GM12891 (cell line): ENCODE measurements around the gene EEFSEC.
"Not testable (repeated sequence)": the region's sequence is repeated elsewhere in the genome, so short reads cannot be mapped to it uniquely, and the experiment has no call there.

Experiments
- DNase-seq: peaks from one replicate; pipeline ENCODE4 v3.0.0; 2011; ENCODE audit warnings: low spot score; ENCODE audit not compliant: insufficient read length
- FAIRE-seq: peaks from 2 replicates; lab custom pipeline; 2011; peaks lifted over from hg19 to GRCh38; lab: Jason Lieb, UNC
- PAX5 ChIP-seq: IDR thresholded peaks from 2 replicates; pipeline ENCODE4 v1.6.1; 2011; ENCODE audit warnings: low read length, moderate library complexity, mild to moderate bottlenecking; ENCODE audit not compliant: insufficient read depth, severe bottlenecking
- POLR2A ChIP-seq: IDR thresholded peaks from 2 replicates; pipeline ENCODE4 v1.6.1; 2011; ENCODE audit warnings: low read depth, low read length, control low read depth
- POLR2AphosphoS5 ChIP-seq: IDR thresholded peaks from 2 replicates; pipeline ENCODE4 v1.6.1; 2011; ENCODE audit warnings: low read depth, low read length, control low read depth
- POU2F2 ChIP-seq: IDR thresholded peaks from 2 replicates; pipeline ENCODE4 v1.6.1; 2011; ENCODE audit warnings: low read depth, mild to moderate bottlenecking, control low read depth, low read length, moderate library complexity
- SPI1 ChIP-seq: IDR thresholded peaks from 2 replicates; pipeline ENCODE4 v1.6.1; 2011; ENCODE audit warnings: low read depth, low read length, control low read depth
- TAF1 ChIP-seq: IDR thresholded peaks from 2 replicates; pipeline ENCODE4 v1.6.1; 2011; ENCODE audit warnings: low read depth, low read length, control low read depth

EEFSEC gene

DNA sequence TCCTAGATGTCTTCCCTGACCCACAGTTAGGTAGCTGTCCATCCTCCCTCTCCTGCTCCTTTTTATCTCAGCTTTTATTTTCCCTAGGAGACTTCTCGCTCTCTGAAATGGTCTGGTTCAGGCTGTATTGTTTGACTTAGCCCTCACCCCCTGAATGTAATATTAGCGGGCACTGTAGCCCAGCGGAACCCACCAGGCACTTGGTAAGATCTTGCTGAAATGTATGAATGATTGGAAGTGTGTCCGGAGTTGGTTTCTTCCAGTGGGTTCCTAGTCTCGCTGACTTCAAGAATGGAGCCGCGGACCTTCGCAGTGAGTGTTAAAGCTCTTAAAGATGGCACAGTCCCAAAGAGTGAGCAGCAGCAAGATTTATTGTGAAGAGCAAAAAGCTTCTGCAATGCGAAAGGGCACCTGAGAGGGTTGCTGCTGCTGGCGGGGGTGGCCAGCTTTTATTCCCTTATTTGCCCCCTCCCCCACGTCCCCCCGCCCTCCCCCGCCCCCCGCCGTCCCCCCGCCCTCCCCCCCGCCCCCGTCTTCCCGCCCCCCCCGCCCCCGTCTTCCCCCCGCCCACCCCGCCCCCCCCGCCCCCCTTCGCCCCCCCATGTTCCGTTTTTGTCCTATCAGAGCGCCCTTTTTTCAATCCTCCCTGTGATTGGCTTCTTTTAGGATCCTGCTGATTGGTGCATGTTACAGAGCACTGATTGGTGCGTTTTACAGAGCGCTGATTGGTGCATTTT, 694 bp upstream of the EEFSEC start:
- FAIRE-seq: no peak

GRCh38 chr3:128154354-128154753, 1.1 kb downstream of the EEFSEC start:
- FAIRE-seq, DNase-seq: not testable (repeated sequence)

More for the DNA sequence above, 694 bp upstream of the EEFSEC start:
- no peak for DNase-seq
- TF ChIP-seq PAX5: no peak
- TF ChIP-seq POLR2A: no peak
- no peak for TF ChIP-seq SPI1
- no peak for TF ChIP-seq TAF1
- TF ChIP-seq POU2F2: no peak
- TF ChIP-seq POLR2AphosphoS5: no peak

DNA sequence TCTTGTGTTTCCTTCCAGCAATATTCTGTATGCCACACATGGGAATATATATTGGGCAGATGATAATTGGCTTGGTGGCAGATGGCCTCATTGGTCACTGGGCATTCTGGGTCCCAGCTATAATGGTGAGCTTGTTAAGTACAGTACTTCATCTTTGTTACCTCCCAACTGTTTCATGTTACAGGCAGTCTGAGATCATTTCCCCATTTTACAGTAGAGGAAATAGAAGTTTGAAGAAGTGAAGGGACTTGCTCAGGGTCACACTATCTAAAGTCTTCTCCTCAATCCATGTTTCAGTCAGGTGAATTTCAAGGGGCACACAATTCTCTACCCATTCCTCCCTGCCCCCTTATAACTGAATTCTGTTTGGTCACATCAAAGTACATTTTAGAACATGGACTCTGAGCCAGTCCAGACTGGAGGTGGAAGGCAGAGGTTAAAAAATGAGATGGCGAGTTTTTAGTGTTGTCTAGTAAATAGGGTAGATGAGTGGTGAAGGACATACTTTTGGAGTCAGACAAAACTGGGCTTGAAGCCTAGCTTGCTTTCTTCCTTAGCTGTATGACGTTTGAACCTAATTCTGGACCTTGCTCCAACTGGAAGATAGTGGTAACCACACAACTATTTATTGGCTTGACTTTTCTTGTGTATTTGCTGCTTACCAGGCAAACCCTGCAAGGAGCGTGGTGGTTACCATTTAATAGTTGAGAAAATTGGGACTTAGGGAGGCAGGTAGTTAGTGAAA, 2.5 kb downstream of the EEFSEC start:
- DNase-seq: no peak
- no peak for TF ChIP-seq POLR2A
- TF ChIP-seq SPI1: no peak
- TF ChIP-seq PAX5: no peak
- no peak for TF ChIP-seq TAF1
- no peak for TF ChIP-seq POLR2AphosphoS5
- no peak for TF ChIP-seq POU2F2
- no peak for FAIRE-seq

DNA sequence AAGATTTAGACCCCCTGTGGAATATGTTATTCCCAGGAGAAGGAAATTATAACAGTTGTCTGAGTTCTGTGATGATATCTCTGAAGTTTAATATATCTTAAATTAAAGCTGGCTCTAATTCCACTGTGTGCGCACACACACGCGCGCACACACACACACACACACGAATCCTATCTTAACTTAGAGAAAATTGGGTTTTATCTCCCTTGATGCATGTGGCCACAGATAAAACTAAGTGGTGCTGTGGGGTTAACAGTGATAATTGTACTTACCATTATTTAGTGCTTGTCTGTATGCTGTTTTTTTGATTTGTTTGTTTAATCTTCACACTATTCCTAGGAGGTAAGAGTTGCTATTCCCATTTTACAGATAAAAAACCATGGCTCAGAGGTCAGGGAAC, 7.4 kb downstream of the EEFSEC start:
- FAIRE-seq (no peak), DNase-seq (no peak)
- TF ChIP-seq TAF1 (no peak), POU2F2 (no peak), PAX5 (no peak), SPI1 (no peak), POLR2A (no peak), POLR2AphosphoS5 (no peak)

DNA sequence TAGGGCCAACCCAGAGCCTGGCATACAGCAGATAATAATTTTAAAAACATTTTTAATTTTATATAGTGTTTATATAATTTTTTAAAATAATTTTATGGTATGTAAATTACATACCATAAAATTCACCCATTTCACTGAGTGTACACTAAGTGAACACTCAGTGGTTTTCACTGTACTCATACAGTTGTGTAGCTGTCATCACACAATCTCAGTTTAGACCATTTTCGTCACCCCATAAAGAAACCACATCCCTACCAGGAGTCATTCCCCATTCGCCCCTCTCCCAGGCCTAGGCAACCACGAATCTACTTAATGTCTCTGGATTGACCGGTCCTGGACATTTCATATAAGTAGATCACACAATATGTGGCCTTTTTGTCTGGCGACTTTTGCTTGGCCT, 10.2 kb downstream of the EEFSEC start:
- TF ChIP-seq SPI1: no peak
- no peak for FAIRE-seq
- DNase-seq: no peak

GRCh38 chr3:128166971-128167453, 13.7 kb downstream of the EEFSEC start:
- no peak for FAIRE-seq
- DNase-seq: no peak
- TF ChIP-seq POLR2A (no peak), POU2F2 (no peak)

DNA sequence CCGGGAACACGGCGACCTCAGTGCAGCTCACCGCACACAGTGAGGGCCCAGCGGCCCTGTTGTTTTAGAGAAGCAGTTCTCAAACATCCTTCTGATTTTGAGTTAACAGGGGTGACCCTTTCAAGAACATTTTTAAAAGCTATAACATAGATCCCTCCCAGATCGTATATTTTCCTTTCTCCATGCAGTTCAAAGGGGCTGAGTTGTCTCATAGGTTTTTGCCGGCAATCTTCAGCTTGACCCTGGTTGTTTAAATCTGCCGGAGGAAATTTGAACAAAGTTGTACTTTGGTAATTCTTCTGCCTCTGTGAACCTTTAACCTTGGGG, 14.3 kb downstream of the EEFSEC start:
- DNase-seq: no peak
- no peak for TF ChIP-seq POU2F2
- no peak for TF ChIP-seq SPI1
- no peak for TF ChIP-seq PAX5
- no peak for TF ChIP-seq POLR2AphosphoS5
- no peak for TF ChIP-seq POLR2A
- TF ChIP-seq TAF1: no peak
- FAIRE-seq: no peak

DNA sequence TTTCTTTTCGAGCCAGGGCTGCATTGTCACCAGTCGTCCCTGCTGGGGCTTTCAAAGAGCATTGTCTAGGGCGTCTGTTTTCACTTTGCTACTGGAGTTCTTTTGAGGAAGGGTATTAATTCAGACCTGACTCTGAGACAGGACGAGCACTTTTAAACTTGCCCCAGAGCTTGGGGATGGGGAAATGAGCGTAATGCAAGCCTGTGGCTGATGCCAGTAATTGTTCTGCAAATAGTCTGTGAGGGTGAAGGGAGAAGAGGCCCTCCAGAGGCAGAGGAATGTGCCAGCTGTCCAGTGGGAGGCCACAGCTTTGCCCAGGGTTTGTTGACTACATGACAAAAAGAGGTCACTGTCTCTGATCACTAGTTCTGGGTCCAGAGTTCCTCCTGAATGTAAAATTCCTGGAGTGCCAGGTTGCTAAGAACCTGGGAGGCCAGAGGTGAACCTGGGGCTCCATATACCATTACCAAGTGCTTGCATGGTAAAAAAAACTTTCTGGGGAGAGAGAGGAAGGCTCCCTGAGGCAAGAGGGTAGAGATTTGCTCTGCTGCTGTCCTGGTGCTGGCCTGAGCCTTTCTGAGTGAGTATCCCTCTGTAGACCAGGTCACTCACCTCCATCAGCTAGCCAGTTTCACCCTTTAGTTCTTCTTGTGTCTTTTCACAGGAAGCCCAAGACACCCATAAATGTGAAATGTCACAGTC, 14.8 kb downstream of the EEFSEC start:
- DNase-seq (no peak), FAIRE-seq (no peak)
- no peak for TF ChIP-seq SPI1
- no peak for TF ChIP-seq POLR2AphosphoS5
- no peak for TF ChIP-seq POLR2A
- TF ChIP-seq PAX5: no peak
- TF ChIP-seq POU2F2: no peak
- TF ChIP-seq TAF1: no peak

DNA sequence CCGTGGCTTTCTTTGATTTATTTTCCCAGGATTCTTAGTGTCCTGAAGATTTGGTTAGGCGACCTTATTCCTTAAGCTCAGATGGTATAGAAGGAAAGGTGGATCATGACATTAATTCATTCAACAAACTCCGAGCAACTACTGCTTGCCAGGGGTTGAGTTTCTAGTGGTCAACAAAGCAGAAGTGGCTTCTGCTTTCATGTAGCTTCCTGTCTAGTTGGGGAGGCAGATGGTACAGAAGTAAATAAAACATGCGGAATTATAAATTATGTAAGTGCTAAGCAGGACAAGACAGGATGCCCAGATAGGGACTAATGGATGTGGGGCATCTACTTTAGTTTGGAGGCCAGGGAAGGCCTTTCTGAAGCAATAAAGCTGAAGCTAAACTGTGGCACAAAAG, 15.6 kb downstream of the EEFSEC start:
- no peak for DNase-seq
- TF ChIP-seq SPI1: peak; percentile 38; the same call in 1 of the 2 replicates
- TF ChIP-seq TAF1: no peak
- FAIRE-seq: no peak

DNA sequence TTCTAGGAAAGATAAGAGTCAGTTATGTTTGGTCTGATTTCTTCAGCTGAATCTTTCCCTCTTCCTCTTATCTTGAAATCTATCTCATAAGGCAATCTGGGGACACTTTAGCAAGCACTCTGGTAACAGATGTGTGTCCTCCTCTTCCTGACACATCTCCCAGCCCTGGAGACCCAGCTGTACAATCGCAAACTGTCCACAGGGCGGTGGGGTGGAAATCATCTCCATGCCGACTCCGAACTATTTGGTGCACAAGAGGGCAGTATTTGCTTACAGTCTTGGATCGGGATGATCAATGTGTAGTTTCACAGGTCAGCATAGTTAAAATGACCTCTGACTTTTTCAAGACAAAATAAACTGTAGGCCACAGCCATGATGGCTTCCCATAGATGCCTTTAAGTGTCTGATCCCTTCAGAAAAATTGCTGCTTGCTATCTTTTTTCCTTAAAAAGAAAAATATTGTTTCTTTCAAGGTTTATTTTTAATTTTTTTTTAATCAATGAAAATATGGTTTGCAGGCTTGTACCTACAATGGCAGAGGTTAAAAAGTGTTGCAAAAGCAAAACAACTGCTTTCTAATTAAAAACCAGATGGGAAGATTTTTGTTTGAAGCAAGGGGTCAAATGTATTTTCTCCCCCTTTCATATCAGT, 17.7 kb downstream of the EEFSEC start:
- FAIRE-seq (no peak), DNase-seq (no peak)
- TF ChIP-seq SPI1: no peak
- no peak for TF ChIP-seq POLR2A
- no peak for TF ChIP-seq TAF1
- no peak for TF ChIP-seq POLR2AphosphoS5
- TF ChIP-seq POU2F2: no peak
- TF ChIP-seq PAX5: no peak
